Activated CD4-positive, alpha-beta T cell treated with anti-CD3 and anti-CD28 coated beads for 48 hours (primary cell): ENCODE results near the gene ADAMTS4.

Experiments used
- DNase-seq: peaks from one replicate; pipeline ENCODE4 v3.0.0-alpha.2; 2020

Gene ADAMTS4

GRCh38 chr1:161137881-161138280, 61.0 kb downstream of the ADAMTS4 start:
- no peak for DNase-seq
